Endothelial cell of umbilical vein (primary cell): ENCODE data around the gene MYO5B. TPM values are rescaled to one million over a fixed set of nuclear protein-coding genes. Genes with fewer than 3 reads are reported as not detected.

ENCODE experiments used
- BruUV-seq: library from RNA; stranded (reverse); fragments of 400-500 nt; replicated peaks from 2 replicates; lab custom pipeline; 2021; lab: Mats Ljungman, UMichigan
- CTCF ChIA-PET: fragments of 300-600, 350-600 bp; sonication (Branson Sonifier 250); formaldehyde crosslinking; loops from one replicate; lab custom pipeline; 2021; ENCODE audit warnings: antibody characterized with exemption, inconsistent platforms; lab: Charles Lee
- POLR2A ChIA-PET: fragments of 300-600, 350-600 bp; sonication (Branson Sonifier 250); formaldehyde crosslinking; loops from one replicate; lab custom pipeline; 2021; ENCODE audit warnings: antibody characterized with exemption, inconsistent platforms; lab: Charles Lee
- DNase-seq: peaks from one replicate; pipeline ENCODE4 v3.0.0-alpha.2; 2011; ENCODE audit warnings: low read depth, low spot score
- FAIRE-seq: peaks from 2 replicates; lab custom pipeline; 2011; peaks lifted over from hg19 to GRCh38; lab: Jason Lieb, UNC
- H2AFZ ChIP-seq: 2 replicates; pipeline ENCODE4 v1.6.0; 2012; ENCODE audit warnings: low read depth, low read length, control low read depth, inconsistent platforms
- H3K27ac ChIP-seq: 2 replicates; pipeline ENCODE4 v1.5.1; 2011; ENCODE audit warnings: low read depth, mild to moderate bottlenecking, control low read depth, low read length, moderate library complexity; ENCODE audit not compliant: insufficient read depth
- H3K27me3 ChIP-seq, 2 experiments: 2 replicates each; pipeline versions ENCODE4 v1.6.0 to v1.6.1; 2011; ENCODE audit warnings: low read length in 2 of 2, mixed read lengths in 1 of 2; ENCODE audit not compliant: control insufficient read depth in 2 of 2, insufficient read depth in 2 of 2
- H3K36me3 ChIP-seq, 2 experiments: 2 replicates in 1 of 2; 3 replicates in 1 of 2; pipeline ENCODE4 v1.5.1; 2011; ENCODE audit warnings: low read length in 2 of 2, mild to moderate bottlenecking in 1 of 2, moderate library complexity in 1 of 2; ENCODE audit not compliant: control insufficient read depth in 2 of 2, insufficient read depth in 2 of 2; ENCODE audit errors: extremely low read depth in 1 of 2
- H3K4me1 ChIP-seq: 3 replicates; pipeline ENCODE4 v1.5.1; 2011; ENCODE audit warnings: mild to moderate bottlenecking, low read length; ENCODE audit not compliant: control insufficient read depth, insufficient read depth; ENCODE audit errors: extremely low read depth
- H3K4me2 ChIP-seq: 2 replicates; pipeline ENCODE4 v1.6.1; 2011; ENCODE audit warnings: low read length, control low read depth, mixed read lengths; ENCODE audit not compliant: insufficient read depth
- H3K4me3 ChIP-seq, 3 experiments: fragments of 200-600 bp in 1 of 3; sonication (generic), shearing (Covaris generic) in 1 of 3; replicated peaks in 1 of 3; 2 replicates each; pipeline ENCODE4 v1.5.1; 2011 to 2016; ENCODE audit warnings: control low read depth in 3 of 3, low read length in 3 of 3, mild to moderate bottlenecking in 2 of 3, inconsistent platforms in 1 of 3, low read depth in 1 of 3, moderate library complexity in 1 of 3; ENCODE audit not compliant: insufficient read depth in 1 of 3
- H3K79me2 ChIP-seq: 2 replicates; pipeline ENCODE4 v1.6.0; 2012; ENCODE audit warnings: low read length, inconsistent platforms; ENCODE audit not compliant: control insufficient read depth, insufficient read depth
- H3K9ac ChIP-seq: replicated peaks from 2 replicates; pipeline ENCODE3; 2011; ENCODE audit warnings: low read length, control low read depth; ENCODE audit not compliant: insufficient read depth; ENCODE audit errors: extremely low read depth
- H3K9me1 ChIP-seq: replicated peaks from 3 replicates; pipeline ENCODE4 v1.6.0; 2011; ENCODE audit warnings: mild to moderate bottlenecking, low read length; ENCODE audit not compliant: control insufficient read depth, insufficient read depth; ENCODE audit errors: extremely low read depth
- H3K9me3 ChIP-seq: replicated peaks from 2 replicates; pipeline ENCODE4 v1.5.1; 2012; ENCODE audit warnings: low read length, inconsistent platforms; ENCODE audit not compliant: control insufficient read depth, insufficient read depth
- H4K20me1 ChIP-seq: replicated peaks from 2 replicates; pipeline ENCODE3; 2011; ENCODE audit warnings: mild to moderate bottlenecking, low read length; ENCODE audit not compliant: control insufficient read depth, insufficient read depth; ENCODE audit errors: extremely low read depth
- CTCF ChIP-seq, 2 donors: IDR thresholded peaks; 1 replicate in 1 of 2; 2 replicates in 1 of 2; pipeline ENCODE4 v1.5.1; 2011; ENCODE audit warnings: low read length in 2 of 2, mild to moderate bottlenecking in 2 of 2, moderate library complexity in 2 of 2, control low read depth in 1 of 2, inconsistent platforms in 1 of 2, low read depth in 1 of 2; ENCODE audit not compliant: insufficient read depth in 1 of 2; ENCODE audit errors: extremely low read depth in 1 of 2
- EZH2 ChIP-seq: IDR thresholded peaks from 2 replicates; pipeline ENCODE4 v1.6.1; 2012; ENCODE audit warnings: borderline replicate concordance, low read depth, mild to moderate bottlenecking, moderate library complexity, low read length, inconsistent platforms; ENCODE audit not compliant: severe bottlenecking
- FOS ChIP-seq: IDR thresholded peaks from 2 replicates; pipeline ENCODE4 v1.6.1; 2011; ENCODE audit warnings: mild to moderate bottlenecking, low read length, moderate library complexity, borderline replicate concordance; ENCODE audit not compliant: insufficient read depth
- JUN ChIP-seq: IDR thresholded peaks from 2 replicates; pipeline ENCODE4 v1.6.1; 2011; ENCODE audit warnings: borderline replicate concordance, low read depth; ENCODE audit not compliant: insufficient read length, insufficient read depth
- MAX ChIP-seq: IDR thresholded peaks from 2 replicates; pipeline ENCODE4 v1.6.1; 2011; ENCODE audit not compliant: insufficient read depth, insufficient read length
- MYC ChIP-seq: IDR thresholded peaks from one replicate; pipeline ENCODE4 v1.6.1; 2011; ENCODE audit warnings: mild to moderate bottlenecking, low read depth, low read length
- POLR2A ChIP-seq: IDR thresholded peaks from 2 replicates; pipeline ENCODE4 v1.6.1; 2012; ENCODE audit warnings: low read depth, mild to moderate bottlenecking, control low read depth, low read length
- POLR2AphosphoS5 ChIP-seq: IDR thresholded peaks from 2 replicates; pipeline ENCODE4 v1.6.1; 2012; ENCODE audit warnings: low read depth, mild to moderate bottlenecking, control low read depth, low read length, moderate library complexity; ENCODE audit not compliant: insufficient read depth
- dilution Hi-C: fragments of 300-500 bp; cut with MboI; formaldehyde crosslinking; loops from one replicate; pipeline ENCODE4 v1.15.0; 2019; ENCODE audit warnings: low sequenced_read_pairs; ENCODE audit not compliant: extremely low pct_ligation_motif_present
- intact Hi-C: fragments of 100-400 bp; cut with micrococcal nuclease; formaldehyde crosslinking; loops from one replicate; pipeline ENCODE4 v1.10.0; 2022
- polyA plus RNA-seq, 4 experiments: library from polyadenylated mRNA; depleted of rRNA in 3 of 4; stranded (reverse) in 3 of 4; unstranded in 1 of 4; fragments of >200 nt; gene quantifications; 2 replicates each; pipeline versions ENCODE4 v1.2.1 to v1.2.3, GENCODE V29; 2011 to 2012; ENCODE audit warnings: missing spikeins in 1 of 4
- total RNA-seq: library from RNA; stranded (reverse); gene quantifications from 2 replicates; pipeline ENCODE4 v1.2.3, GENCODE V29; 2021

MYO5B gene
- total and polyA plus RNA-seq, 2 donors (not counting 3 experiments of a cell fraction or from before 2014, with no cell fraction given), result 0.54 to 1.1 TPM

- Histone ChIP-seq H4K20me1 (no peaks in the 10 kb centered on the region), H3K4me3 (no peak overlapping the region), H2AFZ (no peak overlapping the region), H3K79me2 (no peaks in the 10 kb centered on the region), H3K36me3 (no peaks in the 10 kb centered on the region), H3K9me3 (no peaks in the 10 kb centered on the region), H3K4me2 (no peak overlapping the region), H3K9me1 (no peaks in the 10 kb centered on the region), H3K9ac (no peak overlapping the region), H3K27me3 (peaks cover 31 to 42% of the 10 kb centered on the region in 2 experiments), H3K4me1 (no peaks in the 10 kb centered on the region), H3K27ac (no peak overlapping the region)
- FAIRE-seq, result no peak
- no TSS peak for BruUV-seq
- TF ChIP-seq MYC (no peak), POLR2A (no peak), CTCF (IDR thresholded peaks at IDR 0.05; ENCODE audit: extremely low read depth in 1 of 2, insufficient read depth in 1 of 2, low read depth in 1 of 2, low read length in 2 of 2) (no peak), EZH2 (no peak), JUN (no peak), FOS (no peak), POLR2AphosphoS5 (no peak), MAX (no peak)
- ChIA-PET CTCF (no interaction called here), POLR2A (no interaction called here)
- intact Hi-C loops (no loop called here), dilution Hi-C loops (no loop called here)
- DNase-seq, result no peak
Measured at GRCh38 chr18:50190926-50191325, 4.0 kb downstream of the MYO5B start.
